H1 (cell line): ENCODE results near the gene KRT80. TPM values are rescaled to one million over a fixed set of nuclear protein-coding genes. Genes with fewer than 3 reads are reported as not detected.

Experiments
- CTCF ChIA-PET: fragments of 300-600 bp; sonication (Branson Sonifier 250); formaldehyde crosslinking; loops from one replicate; lab custom pipeline; 2021; ENCODE audit not compliant: partially characterized antibody; lab: Charles Lee
- POLR2A ChIA-PET: fragments of 300-600 bp; sonication (Branson Sonifier 250); formaldehyde crosslinking; loops from one replicate; lab custom pipeline; 2021; ENCODE audit warnings: inconsistent platforms; ENCODE audit not compliant: partially characterized antibody; lab: Charles Lee
- DNase-seq, 2 experiments: peaks; one replicate each; pipeline versions ENCODE4 v3.0.0 to v3.0.0-alpha.2; 2010 to 2022; ENCODE audit warnings: low spot score in 2 of 2, low read depth in 1 of 2, mixed read lengths in 1 of 2
- FAIRE-seq: peaks from 2 replicates; lab custom pipeline; 2011; peaks lifted over from hg19 to GRCh38; lab: Jason Lieb, UNC
- H2AFZ ChIP-seq: 2 replicates; pipeline ENCODE4 v1.8.1; 2012; ENCODE audit warnings: low read length, inconsistent platforms
- H2AK5ac ChIP-seq: 2 replicates; pipeline ENCODE4 v1.6.1; 2013; ENCODE audit warnings: low read depth, low read length
- H2BK120ac ChIP-seq: replicated peaks from 2 replicates; pipeline ENCODE3; 2013; ENCODE audit warnings: low read depth, low read length, inconsistent platforms
- H2BK12ac ChIP-seq: 2 replicates; pipeline ENCODE4 v1.6.1; 2013; ENCODE audit warnings: low read depth, low read length
- H2BK15ac ChIP-seq: 2 replicates; pipeline ENCODE4 v1.6.1; 2013; ENCODE audit warnings: low read length
- H2BK20ac ChIP-seq: 2 replicates; pipeline ENCODE4 v1.6.1; 2013; ENCODE audit warnings: low read length
- H2BK5ac ChIP-seq: 2 replicates; pipeline ENCODE4 v1.6.1; 2013; ENCODE audit warnings: low read depth, low read length
- H3K14ac ChIP-seq: 2 replicates; pipeline ENCODE4 v1.6.1; 2013; ENCODE audit warnings: inconsistent platforms; ENCODE audit not compliant: insufficient read length
- H3K18ac ChIP-seq: 2 replicates; pipeline ENCODE4 v1.6.1; 2013; ENCODE audit warnings: low read length; ENCODE audit errors: extremely low read depth
- H3K23ac ChIP-seq: 2 replicates; pipeline ENCODE4 v1.6.1; 2013; ENCODE audit warnings: inconsistent platforms; ENCODE audit not compliant: insufficient read length
- H3K23me2 ChIP-seq: 2 replicates; pipeline ENCODE4 v1.6.1; 2013; ENCODE audit warnings: low read depth, low read length
- H3K27ac ChIP-seq: 2 replicates; pipeline ENCODE4 v1.6.1; 2011; ENCODE audit warnings: low read depth, low read length, inconsistent platforms
- H3K27me3 ChIP-seq, 4 experiments: replicated peaks in 1 of 4; 1 replicate in 1 of 4; 2 replicates in 3 of 4; pipeline versions ENCODE4 v1.6.1 to v1.8.1; 2011 to 2013; ENCODE audit warnings: low read length in 3 of 4, mild to moderate bottlenecking in 3 of 4, inconsistent platforms in 2 of 4, mixed read lengths in 2 of 4, moderate library complexity in 1 of 4; ENCODE audit not compliant: control insufficient read depth in 3 of 4, insufficient read depth in 3 of 4; ENCODE audit errors: extremely low read depth in 1 of 4
- H3K36me3 ChIP-seq, 4 experiments: 2 replicates each; pipeline versions ENCODE4 v1.6.1 to v1.8.1; 2011 to 2013; ENCODE audit warnings: mild to moderate bottlenecking in 4 of 4, low read length in 3 of 4, moderate library complexity in 2 of 4, control low read depth in 1 of 4, inconsistent platforms in 1 of 4; ENCODE audit not compliant: insufficient read depth in 4 of 4, control insufficient read depth in 2 of 4
- H3K4ac ChIP-seq: replicated peaks from 2 replicates; pipeline ENCODE3; 2013; ENCODE audit warnings: low read length, low read depth, mixed read lengths, inconsistent platforms; ENCODE audit not compliant: insufficient read length
- H3K4me1 ChIP-seq, 4 experiments: replicated peaks in 1 of 4; 1 replicate in 1 of 4; 2 replicates in 3 of 4; pipeline versions ENCODE4 v1.6.1 to v1.8.1; 2011 to 2013; ENCODE audit warnings: low read length in 3 of 4, inconsistent platforms in 2 of 4, mixed read lengths in 1 of 4; ENCODE audit not compliant: insufficient read depth in 4 of 4, control insufficient read depth in 3 of 4
- H3K4me2 ChIP-seq, 2 experiments: 2 replicates each; pipeline versions ENCODE4 v1.6.1 to v1.8.1; 2011 to 2013; ENCODE audit warnings: low read depth in 2 of 2, low read length in 2 of 2, control low read depth in 1 of 2, inconsistent platforms in 1 of 2, mild to moderate bottlenecking in 1 of 2; ENCODE audit not compliant: insufficient read depth in 1 of 2
- H3K4me3 ChIP-seq, 4 experiments: fragments of 200-600, 300-600 bp in 1 of 4; sonication (generic), shearing (Covaris generic), sonication (Bioruptor Twin) in 1 of 4; 2 replicates each; pipeline versions ENCODE4 v1.5.1 to v1.8.1; 2011 to 2016; ENCODE audit warnings: low read length in 4 of 4, low read depth in 3 of 4, control low read depth in 2 of 4, inconsistent platforms in 2 of 4, mild to moderate bottlenecking in 2 of 4, mixed read lengths in 1 of 4, moderate library complexity in 1 of 4; ENCODE audit not compliant: insufficient read depth in 2 of 4; ENCODE audit errors: extremely low read depth in 1 of 4
- H3K56ac ChIP-seq: replicated peaks from 2 replicates; pipeline ENCODE3; 2013; ENCODE audit warnings: low read depth, mild to moderate bottlenecking, mixed read lengths, low read length, inconsistent platforms; ENCODE audit not compliant: insufficient read length
- H3K79me1 ChIP-seq: 2 replicates; pipeline ENCODE4 v1.6.1; 2013; ENCODE audit warnings: low read depth, low read length, control low read depth
- H3K79me2 ChIP-seq, 2 experiments: 2 replicates each; pipeline versions ENCODE4 v1.6.1 to v1.8.1; 2012 to 2013; ENCODE audit warnings: low read length in 2 of 2, mild to moderate bottlenecking in 2 of 2, inconsistent platforms in 1 of 2; ENCODE audit not compliant: insufficient read depth in 2 of 2, control insufficient read depth in 1 of 2
- H3K9ac ChIP-seq, 4 experiments: replicated peaks in 1 of 4; 1 replicate in 1 of 4; 2 replicates in 3 of 4; pipeline versions ENCODE4 v1.6.1 to v1.8.1; 2011 to 2013; ENCODE audit warnings: low read depth in 3 of 4, low read length in 3 of 4, control low read depth in 2 of 4, mild to moderate bottlenecking in 2 of 4, moderate library complexity in 2 of 4, inconsistent platforms in 1 of 4; ENCODE audit errors: extremely low read depth in 1 of 4
- H3K9me3 ChIP-seq, 2 experiments: 2 replicates each; pipeline versions ENCODE4 v1.6.1 to v1.8.1; 2012 to 2013; ENCODE audit warnings: mild to moderate bottlenecking in 2 of 2, moderate library complexity in 2 of 2, control low read depth in 1 of 2, inconsistent platforms in 1 of 2, low read depth in 1 of 2, low read length in 1 of 2, mixed read lengths in 1 of 2; ENCODE audit not compliant: insufficient read depth in 2 of 2
- H4K20me1 ChIP-seq, 2 experiments: replicated peaks in 1 of 2; 2 replicates each; pipeline versions ENCODE3 to v1.8.1; 2011 to 2013; ENCODE audit warnings: inconsistent platforms in 2 of 2, low read length in 2 of 2, mild to moderate bottlenecking in 1 of 2; ENCODE audit not compliant: insufficient read depth in 2 of 2, control insufficient read depth in 1 of 2
- H4K5ac ChIP-seq: 2 replicates; pipeline ENCODE4 v1.6.1; 2013; ENCODE audit warnings: low read length, low read depth, mixed read lengths, inconsistent platforms; ENCODE audit not compliant: insufficient read length
- H4K8ac ChIP-seq: 2 replicates; pipeline ENCODE4 v1.8.0; 2013; ENCODE audit warnings: mild to moderate bottlenecking, moderate library complexity, low read length, inconsistent platforms; ENCODE audit not compliant: insufficient read depth; ENCODE audit errors: extremely low read depth
- H4K91ac ChIP-seq: replicated peaks from 2 replicates; pipeline ENCODE3; 2013; ENCODE audit warnings: low read length, mixed read lengths, inconsistent platforms; ENCODE audit not compliant: insufficient read length
- CREB1 ChIP-seq: IDR thresholded peaks from 2 replicates; pipeline ENCODE4 v1.6.1; 2012; ENCODE audit warnings: inconsistent platforms
- WGBS, 2 experiments: shearing (Covaris generic) in 1 of 2; methylation state at CpG; one replicate each; pipeline versions ENCODE4 v1.1.6 to v1.1.7; 2013 to 2015; ENCODE audit warnings: low lambda C conversion rate in 2 of 2, mixed read lengths in 2 of 2, inconsistent platforms in 1 of 2, low coverage in 1 of 2, missing lambda C conversion rate in 1 of 2; ENCODE audit not compliant: insufficient replicate concordance in 2 of 2, insufficient coverage in 1 of 2, insufficient read length in 1 of 2; ENCODE audit errors: extremely low coverage in 1 of 2, missing lambda C conversion rate in 1 of 2; 5-methylcytosine and 5-hydroxymethylcytosine counted together
- polyA plus RNA-seq, 7 experiments: library from polyadenylated mRNA; depleted of rRNA in 3 of 7; stranded (reverse) in 5 of 7; unstranded in 2 of 7; fragments of >200 nt in 5 of 7; fragments of 200-250 nt in 2 of 7; gene quantifications; 1 replicate in 5 of 7; 2 replicates in 1 of 7; 4 replicates in 1 of 7; pipeline versions ENCODE4 v1.2.1 to v1.2.3, GENCODE V29; 2011 to 2013; ENCODE audit warnings: missing spikeins in 2 of 7, mixed read lengths in 2 of 7
- total RNA-seq: library from RNA; stranded (reverse); fragmentation: NEBNext Ultra II Directional; extraction: Animal tissue kit (Norgen Biotek cat#: 25700); gene quantifications from 2 replicates; pipeline ENCODE4 v1.2.1, GENCODE V29; 2021
- TF ChIP-seq, protein P1 (sequence below): IDR thresholded peaks from 2 replicates; pipeline ENCODE4 v1.6.1; 2011; ENCODE audit warnings: low read depth, mild to moderate bottlenecking, low read length; ENCODE audit not compliant: insufficient read depth

The KRT80 gene
- total and polyA plus RNA-seq, 2 of the 8 experiments (the other 6 are each of a cell fraction or from before 2014, with no cell fraction given) = 0.05 TPM; not detected in 1

DNA sequence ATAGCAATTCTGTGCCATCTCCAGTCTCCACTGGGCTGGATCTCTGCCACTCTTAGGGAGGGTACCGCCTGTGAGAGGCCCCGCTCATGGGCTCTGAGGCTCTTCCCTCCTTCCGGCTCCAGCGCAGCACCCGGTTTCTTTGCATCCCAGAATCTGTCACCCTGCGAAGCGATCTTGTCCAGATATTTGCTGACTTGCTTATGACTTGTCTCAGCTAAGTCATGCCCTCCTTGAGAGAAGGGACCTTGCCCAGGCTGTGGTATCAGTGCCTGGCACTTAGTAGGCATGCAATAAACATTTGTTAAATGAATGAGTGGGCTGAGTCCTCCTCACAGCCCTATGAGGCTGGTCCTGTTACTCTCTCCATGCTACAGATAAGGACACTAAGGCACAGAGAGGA is 13.4 kb downstream of the KRT80 start:
- Histone ChIP-seq H3K18ac (no peak overlapping the region), H2BK5ac (no peak overlapping the region), H3K4ac (no peak overlapping the region), H3K9ac (no peak overlapping the region), H3K36me3 (no peaks in the 10 kb centered on the region; a peak in 1 of 8 replicates), H2AFZ (no peak overlapping the region), H3K27ac (no peak overlapping the region), H3K79me1 (no peaks in the 10 kb centered on the region), H4K5ac (no peak overlapping the region), H3K79me2 (no peaks in the 10 kb centered on the region), H3K4me1 (peaks cover 3 to 27% (median 20%) of the 10 kb centered on the region in 4 experiments)
- CTCF ChIA-PET = interaction anchor here (1.1 to 16.8 kb wide), 4 partner anchors 7 to 43 kb away, joined by 3 to 108 read pairs (median 62); no protein-coding TSS in a partner anchor
- no peak for FAIRE-seq
- POLR2A ChIA-PET = interaction anchor here (1.7 kb wide), 1 partner anchor 8 kb away, joined by 3 read pairs; no protein-coding TSS in a partner anchor
- TF ChIP-seq CREB1 = no peak
- TF ChIP-seq, protein P1, sequence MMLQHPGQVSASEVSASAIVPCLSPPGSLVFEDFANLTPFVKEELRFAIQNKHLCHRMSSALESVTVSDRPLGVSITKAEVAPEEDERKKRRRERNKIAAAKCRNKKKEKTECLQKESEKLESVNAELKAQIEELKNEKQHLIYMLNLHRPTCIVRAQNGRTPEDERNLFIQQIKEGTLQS = no peak
- TF ChIP-seq, all 59 proteins: peak for 0
- 95% methylated on average over 6 of the region's 7 CpGs; no CpG with 5 or more reads in 1 of the 2 experiments for WGBS, 2 experiments
- no peak overlapping the region for H2BK120ac ChIP-seq
- H3K23ac ChIP-seq = no peak overlapping the region
- no peaks in the 10 kb centered on the region; a peak in 1 of 7 replicates for H3K27me3 ChIP-seq
- H2AK5ac ChIP-seq = no peak overlapping the region
- no peaks in the 10 kb centered on the region for H3K23me2 ChIP-seq
- no peak overlapping the region for H3K4me2 ChIP-seq
- no peak overlapping the region for H4K91ac ChIP-seq
- H2BK12ac ChIP-seq = peak overlapping the region; percentile 39; the same call in 1 of the 2 replicates
- H2BK20ac ChIP-seq = no peak overlapping the region
- 0 out of 2 replicates have a peak overlapping the region, but pooled peaks have one; percentile 88 for H2BK15ac ChIP-seq
- H3K14ac ChIP-seq = no peak overlapping the region
- H3K56ac ChIP-seq = no peak overlapping the region
- H3K4me3 ChIP-seq = no peak overlapping the region
- no peak for DNase-seq
- no peaks in the 10 kb centered on the region for H4K20me1 ChIP-seq
- no peak overlapping the region for H4K8ac ChIP-seq
- H3K9me3 ChIP-seq = no peaks in the 10 kb centered on the region
